Smooth muscle cell (in vitro differentiated cells): ENCODE data around the gene BLM. TPM values are rescaled to one million over a fixed set of nuclear protein-coding genes. Genes with fewer than 3 reads are reported as not detected.
"Not testable (repeated sequence)": the region's sequence is repeated elsewhere in the genome, so short reads cannot be mapped to it uniquely, and the experiment has no call there.

Source experiments
- DNase-seq: peaks from one replicate; lab custom pipeline; 2025; ENCODE audit not compliant: unreplicated experiment; lab: John Stamatoyannopoulos, UW
- H2AFZ ChIP-seq: fragments of 200-600 bp; sonication (generic); 2 replicates; pipeline ENCODE4 v1.6.0; 2016; ENCODE audit warnings: antibody characterized with exemption, low read depth, mild to moderate bottlenecking
- H3F3A ChIP-seq: fragments of 200-600 bp; sonication (generic); 2 replicates; pipeline ENCODE4 v1.6.0; 2017; ENCODE audit warnings: antibody characterized with exemption, low read depth
- H3K27ac ChIP-seq: fragments of 200-600 bp; sonication (generic); 2 replicates; pipeline ENCODE4 v1.5.1; 2016; ENCODE audit warnings: low read depth, mild to moderate bottlenecking
- H3K27me3 ChIP-seq: fragments of 200-600 bp; sonication (generic); 2 replicates; pipeline ENCODE4 v1.6.1; 2016; ENCODE audit warnings: low read depth, mild to moderate bottlenecking
- H3K36me3 ChIP-seq: fragments of 200-600 bp; sonication (generic); 2 replicates; pipeline ENCODE4 v1.5.1; 2016; ENCODE audit warnings: low read depth
- H3K4me1 ChIP-seq: fragments of 200-600 bp; sonication (generic); 2 replicates; pipeline ENCODE4 v1.5.1; 2016; ENCODE audit warnings: low read depth
- H3K4me2 ChIP-seq: fragments of 200-600 bp; sonication (generic); 2 replicates; pipeline ENCODE4 v1.6.0; 2016; ENCODE audit warnings: mild to moderate bottlenecking
- H3K4me3 ChIP-seq: fragments of 200-600 bp; sonication (generic); 2 replicates; pipeline ENCODE4 v1.5.1; 2016; ENCODE audit warnings: mild to moderate bottlenecking
- H3K79me2 ChIP-seq: fragments of 200-600 bp; sonication (generic); 2 replicates; pipeline ENCODE4 v1.6.0; 2016; ENCODE audit warnings: low read depth, mild to moderate bottlenecking
- H3K9ac ChIP-seq: fragments of 200-600 bp; sonication (generic); 2 replicates; pipeline ENCODE4 v1.6.0; 2016; ENCODE audit warnings: low read depth
- H3K9me3 ChIP-seq: fragments of 200-600 bp; sonication (generic); replicated peaks from 2 replicates; pipeline ENCODE4 v1.5.1; 2016; ENCODE audit warnings: low read depth
- H4K20me1 ChIP-seq: fragments of 200-600 bp; sonication (generic); 2 replicates; pipeline ENCODE4 v1.6.0; 2016; ENCODE audit warnings: low read depth
- WGBS: methylation state at CpG from one replicate; pipeline ENCODE4 v1.1.7; 2016; ENCODE audit warnings: low lambda C conversion rate; 5-methylcytosine and 5-hydroxymethylcytosine counted together
- polyA plus RNA-seq: library from polyadenylated mRNA; unstranded; fragments of >200 nt; fragmentation: Nextera tagmentation; extraction: Ambion mirVana; gene quantifications from 2 replicates; pipeline ENCODE4 v1.2.1, GENCODE V29; 2016
- total RNA-seq: library from RNA; depleted of rRNA; stranded (reverse); fragments of >200 nt; gene quantifications from 2 replicates; pipeline ENCODE4 v1.2.3, GENCODE V29; 2014
- TF ChIP-seq, protein P1 (sequence below): fragments of 200-600 bp; sonication (generic); IDR thresholded peaks from 2 replicates; pipeline ENCODE4 v1.5.1; 2017; ENCODE audit warnings: borderline replicate concordance, mild to moderate bottlenecking, antibody characterized with exemption; ENCODE audit not compliant: insufficient read depth, poor library complexity, severe bottlenecking

BLM gene
- total and polyA plus RNA-seq, 2 experiments from 2014 or later = 3.1 to 4.9 TPM

DNA sequence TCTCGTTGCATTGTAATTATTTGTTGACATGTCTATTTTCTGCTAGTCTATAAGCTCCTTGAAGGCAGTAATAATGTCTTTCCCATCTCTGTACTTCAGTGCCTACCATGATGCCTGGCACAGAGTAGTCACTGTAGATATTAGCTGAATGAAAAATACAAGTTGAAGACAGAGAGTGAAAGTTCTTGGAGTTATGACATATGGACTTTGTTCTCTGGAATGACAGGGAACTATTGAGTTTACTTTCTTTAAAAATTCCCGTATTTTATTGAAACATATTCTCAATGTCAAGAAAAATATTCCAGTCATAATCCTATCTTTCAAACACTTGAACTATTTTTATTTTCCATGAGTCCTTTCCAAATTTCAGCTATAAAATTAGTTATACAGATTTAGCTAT is 3.0 kb downstream of the BLM start:
- H3K79me2 ChIP-seq = peaks cover 33% of the 10 kb centered on the region
- WGBS = 95% methylated on average over 2 of the region's 2 CpGs
- TF ChIP-seq, protein P1, sequence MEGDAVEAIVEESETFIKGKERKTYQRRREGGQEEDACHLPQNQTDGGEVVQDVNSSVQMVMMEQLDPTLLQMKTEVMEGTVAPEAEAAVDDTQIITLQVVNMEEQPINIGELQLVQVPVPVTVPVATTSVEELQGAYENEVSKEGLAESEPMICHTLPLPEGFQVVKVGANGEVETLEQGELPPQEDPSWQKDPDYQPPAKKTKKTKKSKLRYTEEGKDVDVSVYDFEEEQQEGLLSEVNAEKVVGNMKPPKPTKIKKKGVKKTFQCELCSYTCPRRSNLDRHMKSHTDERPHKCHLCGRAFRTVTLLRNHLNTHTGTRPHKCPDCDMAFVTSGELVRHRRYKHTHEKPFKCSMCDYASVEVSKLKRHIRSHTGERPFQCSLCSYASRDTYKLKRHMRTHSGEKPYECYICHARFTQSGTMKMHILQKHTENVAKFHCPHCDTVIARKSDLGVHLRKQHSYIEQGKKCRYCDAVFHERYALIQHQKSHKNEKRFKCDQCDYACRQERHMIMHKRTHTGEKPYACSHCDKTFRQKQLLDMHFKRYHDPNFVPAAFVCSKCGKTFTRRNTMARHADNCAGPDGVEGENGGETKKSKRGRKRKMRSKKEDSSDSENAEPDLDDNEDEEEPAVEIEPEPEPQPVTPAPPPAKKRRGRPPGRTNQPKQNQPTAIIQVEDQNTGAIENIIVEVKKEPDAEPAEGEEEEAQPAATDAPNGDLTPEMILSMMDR = no peak
- no peaks in the 10 kb centered on the region for H3K27me3 ChIP-seq
- no peak overlapping the region for H3K4me2 ChIP-seq
- H3K4me3 ChIP-seq = no peak overlapping the region
- no peak overlapping the region for H3K9ac ChIP-seq
- H3K4me1 ChIP-seq = peaks cover 8% of the 10 kb centered on the region
- no peak overlapping the region for H3K27ac ChIP-seq
- no peaks in the 10 kb centered on the region for H3K36me3 ChIP-seq
- no peaks in the 10 kb centered on the region for H4K20me1 ChIP-seq
- no peak for DNase-seq
- H2AFZ ChIP-seq = no peak overlapping the region
- H3K9me3 ChIP-seq = no peaks in the 10 kb centered on the region
- no peaks in the 10 kb centered on the region for H3F3A ChIP-seq

DNA sequence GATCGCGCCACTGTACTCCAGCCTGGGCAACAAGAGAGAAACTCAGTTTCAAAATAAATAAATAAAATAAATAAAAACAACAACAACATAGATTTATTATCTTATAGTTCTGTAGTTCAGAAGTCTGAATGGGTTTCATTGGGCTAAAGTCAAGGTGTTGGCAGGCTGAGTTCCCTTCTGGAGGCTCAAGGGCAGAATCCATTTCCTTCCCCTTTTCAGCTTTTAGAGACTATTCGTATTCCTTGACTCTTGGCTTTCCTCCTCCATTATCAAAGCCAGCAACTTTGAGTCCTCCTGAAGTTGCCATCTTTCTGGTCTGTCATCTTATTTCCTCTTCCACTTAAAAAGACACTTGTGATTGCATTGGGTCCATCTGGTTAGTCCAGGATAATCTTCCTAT is 12.1 kb downstream of the BLM start:
- Histone ChIP-seq H3K4me3 (no peak overlapping the region), H3K36me3 (no peaks in the 10 kb centered on the region), H3K27me3 (no peaks in the 10 kb centered on the region), H3K4me2 (no peak overlapping the region), H3K4me1 (no peaks in the 10 kb centered on the region), H3K27ac (no peak overlapping the region), H3K9me3 (peaks cover 5% of the 10 kb centered on the region), H2AFZ (no peak overlapping the region), H4K20me1 (no peaks in the 10 kb centered on the region), H3F3A (no peaks in the 10 kb centered on the region), H3K79me2 (peaks cover 20% of the 10 kb centered on the region), H3K9ac (no peak overlapping the region)
- WGBS = 96% methylated on average over 3 of the region's 3 CpGs
- no peak for DNase-seq
- TF ChIP-seq, protein P1 = no peak

DNA sequence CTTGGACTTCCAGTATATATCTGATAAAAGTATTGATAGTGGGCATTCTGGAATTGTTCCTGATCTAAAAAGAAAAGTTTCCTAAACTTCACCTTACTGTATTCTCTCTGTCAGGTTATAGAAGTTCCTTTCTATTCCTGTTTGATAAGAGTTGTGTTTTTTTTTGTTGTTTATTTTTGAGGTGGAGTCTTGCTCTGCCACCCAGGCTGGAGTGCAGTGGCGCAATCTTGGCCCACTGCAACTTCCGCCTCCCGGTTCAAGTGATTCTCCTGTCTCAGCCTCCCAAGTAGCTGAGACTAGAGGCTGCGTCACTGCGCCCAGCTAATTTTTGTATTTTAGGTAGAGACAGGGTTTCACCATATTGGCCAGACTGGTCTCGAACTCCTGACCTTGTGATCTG is 13.1 kb downstream of the BLM start:
- H3K4me1 ChIP-seq = no peaks in the 10 kb centered on the region
- H3K27ac ChIP-seq = no peak overlapping the region
- H3K9me3 ChIP-seq = peaks cover 5% of the 10 kb centered on the region
- H3K4me3 ChIP-seq = no peak overlapping the region
- no peak overlapping the region for H2AFZ ChIP-seq
- peaks cover 15% of the 10 kb centered on the region for H3K79me2 ChIP-seq
- no peak for DNase-seq
- H3K9ac ChIP-seq = no peak overlapping the region
- H4K20me1 ChIP-seq = no peaks in the 10 kb centered on the region
- no peak overlapping the region for H3K4me2 ChIP-seq
- H3K36me3 ChIP-seq = no peaks in the 10 kb centered on the region
- 94% methylated on average over 6 of the region's 6 CpGs for WGBS
- no peaks in the 10 kb centered on the region for H3K27me3 ChIP-seq
- H3F3A ChIP-seq = no peaks in the 10 kb centered on the region
- TF ChIP-seq, protein P1 = no peak

DNA sequence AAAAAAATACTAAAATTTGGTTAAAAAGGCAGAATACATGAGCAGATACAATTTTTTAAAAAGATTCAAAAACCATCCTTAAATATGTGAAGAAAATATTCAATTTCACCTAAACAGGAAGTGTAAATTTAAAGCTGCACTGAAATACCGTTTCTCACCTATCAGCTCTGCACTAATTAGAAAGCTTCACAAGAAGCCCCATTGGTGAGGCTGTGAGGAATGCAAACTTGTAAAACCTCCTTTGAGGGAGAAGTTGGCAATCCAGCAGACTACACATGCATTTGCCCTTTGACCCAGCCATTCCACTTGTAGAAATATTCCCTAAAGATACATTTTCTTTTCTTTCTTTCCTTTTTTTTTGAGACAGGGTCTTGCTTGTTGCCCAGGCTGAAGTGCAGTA is 18.8 kb downstream of the BLM start:
- peaks cover 4% of the 10 kb centered on the region for H3K79me2 ChIP-seq

DNA sequence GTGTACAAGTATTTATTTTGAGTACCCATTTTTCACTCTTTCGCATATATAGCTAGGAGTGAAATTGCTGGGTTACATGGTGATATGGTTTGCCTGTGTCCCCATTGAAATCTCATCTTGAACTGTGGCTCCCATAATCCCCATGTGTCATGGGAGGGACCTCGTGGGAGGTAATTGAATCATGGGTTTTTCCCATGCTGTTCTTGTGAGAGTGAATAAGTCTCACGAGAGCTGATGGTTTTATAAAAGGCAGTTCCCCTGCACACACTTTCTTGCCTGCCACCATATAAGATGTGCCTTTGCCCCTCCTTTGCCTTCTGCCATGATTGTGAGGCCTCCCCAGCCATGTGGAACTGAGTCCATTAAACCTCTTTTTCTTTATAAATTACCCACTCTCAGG is 23.4 kb downstream of the BLM start:
- H3K79me2 ChIP-seq, H3K36me3 ChIP-seq, H3K4me2 ChIP-seq, H3F3A ChIP-seq, H4K20me1 ChIP-seq, H2AFZ ChIP-seq, H3K27ac ChIP-seq, H3K9ac ChIP-seq, H3K4me3 ChIP-seq, DNase-seq, H3K4me1 ChIP-seq, H3K27me3 ChIP-seq, H3K9me3 ChIP-seq: not testable (repeated sequence)
- WGBS = 93% methylated on average over 3 of the region's 3 CpGs

More for the DNA sequence above, 18.8 kb downstream of the BLM start:
- no peaks in the 10 kb centered on the region for H3K4me1 ChIP-seq
- WGBS = 68% methylated on average over 1 of the region's 1 CpG
- no peak overlapping the region for H3K4me2 ChIP-seq
- TF ChIP-seq, protein P1 = no peak
- H3K9me3 ChIP-seq = peaks cover 5% of the 10 kb centered on the region
- no peak overlapping the region for H3K27ac ChIP-seq
- no peak overlapping the region for H2AFZ ChIP-seq
- H3K36me3 ChIP-seq = no peaks in the 10 kb centered on the region
- no peaks in the 10 kb centered on the region for H4K20me1 ChIP-seq
- DNase-seq = no peak
- no peak overlapping the region for H3K4me3 ChIP-seq
- H3F3A ChIP-seq = peaks cover 3% of the 10 kb centered on the region
- no peak overlapping the region for H3K9ac ChIP-seq
- H3K27me3 ChIP-seq = no peaks in the 10 kb centered on the region
